Right lobe of liver (tissue), 4 donors: Measurements from ENCODE around the gene OR9Q1.

Source experiments
- POLR2A ChIP-seq: fragments of 450-650 bp; IDR thresholded peaks from one replicate; pipeline ENCODE4 v1.6.1; 2017; ENCODE audit warnings: antibody characterized with exemption, mild to moderate bottlenecking
- TF ChIP-seq, protein P1 (sequence below), 4 donors: fragments of 200-600 bp in 3 of 4; fragments of 450-650 bp in 1 of 4; IDR thresholded peaks; one replicate each; pipeline versions ENCODE4 v1.5.1 to v1.8.0; 2016 to 2022; ENCODE audit warnings: antibody characterized with exemption in 4 of 4, mild to moderate bottlenecking in 2 of 4
- donor health status: DM: no; HTN: no; CAD: no.
- donor health status: DM: no; HTN: no; CAD: no.
- donor health status: DM: no; HTN: yes; CAD: no.

DNA sequence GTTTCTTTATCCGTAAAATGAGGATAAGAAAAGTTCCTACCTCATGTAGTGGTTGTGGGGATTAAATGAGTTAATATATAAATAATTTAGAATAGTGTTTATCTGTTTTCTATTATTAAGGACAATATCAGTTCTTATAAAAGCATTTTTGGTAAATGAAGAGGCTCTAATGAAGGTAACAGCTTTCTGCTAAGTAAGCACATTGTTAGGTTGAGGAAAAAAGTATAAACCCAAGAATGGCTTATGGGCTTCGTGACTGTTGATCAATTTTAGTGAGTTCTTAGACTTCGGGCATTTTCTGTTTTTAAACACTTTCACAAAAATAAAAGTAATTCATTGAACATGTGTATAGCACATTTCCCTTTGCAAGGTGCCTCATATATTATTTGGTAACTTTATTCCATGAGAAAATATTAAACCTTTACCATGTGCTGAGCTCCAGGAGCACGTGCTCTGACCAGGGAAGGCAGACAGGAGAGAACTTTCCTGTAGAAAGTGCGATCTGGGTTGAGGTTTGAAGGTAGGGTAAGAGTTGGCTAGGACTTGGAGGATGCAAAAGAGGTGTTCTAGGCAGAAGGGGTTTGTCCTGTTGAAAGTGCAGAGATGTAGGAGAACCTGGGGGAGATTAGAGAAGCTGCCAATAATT is 153.9 kb downstream of the OR9Q1 start:
- TF ChIP-seq, protein P1, sequence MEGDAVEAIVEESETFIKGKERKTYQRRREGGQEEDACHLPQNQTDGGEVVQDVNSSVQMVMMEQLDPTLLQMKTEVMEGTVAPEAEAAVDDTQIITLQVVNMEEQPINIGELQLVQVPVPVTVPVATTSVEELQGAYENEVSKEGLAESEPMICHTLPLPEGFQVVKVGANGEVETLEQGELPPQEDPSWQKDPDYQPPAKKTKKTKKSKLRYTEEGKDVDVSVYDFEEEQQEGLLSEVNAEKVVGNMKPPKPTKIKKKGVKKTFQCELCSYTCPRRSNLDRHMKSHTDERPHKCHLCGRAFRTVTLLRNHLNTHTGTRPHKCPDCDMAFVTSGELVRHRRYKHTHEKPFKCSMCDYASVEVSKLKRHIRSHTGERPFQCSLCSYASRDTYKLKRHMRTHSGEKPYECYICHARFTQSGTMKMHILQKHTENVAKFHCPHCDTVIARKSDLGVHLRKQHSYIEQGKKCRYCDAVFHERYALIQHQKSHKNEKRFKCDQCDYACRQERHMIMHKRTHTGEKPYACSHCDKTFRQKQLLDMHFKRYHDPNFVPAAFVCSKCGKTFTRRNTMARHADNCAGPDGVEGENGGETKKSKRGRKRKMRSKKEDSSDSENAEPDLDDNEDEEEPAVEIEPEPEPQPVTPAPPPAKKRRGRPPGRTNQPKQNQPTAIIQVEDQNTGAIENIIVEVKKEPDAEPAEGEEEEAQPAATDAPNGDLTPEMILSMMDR (IDR thresholded peaks at IDR 0.05): no peak
- no peak for TF ChIP-seq POLR2A
